Skeletal muscle tissue (tissue), 4 donors: ENCODE measurements around the gene FBXW11. TPM values are rescaled to one million over a fixed set of nuclear protein-coding genes. Genes with fewer than 3 reads are reported as not detected.
"Not testable (repeated sequence)": the region's sequence is repeated elsewhere in the genome, so short reads cannot be mapped to it uniquely, and the experiment has no call there.

Experiments
- H3K27ac ChIP-seq: one replicate; pipeline ENCODE4 v1.7.0; 2013; ENCODE audit warnings: mild to moderate bottlenecking, low read depth, low read length, inconsistent platforms
- H3K27me3 ChIP-seq, 3 donors: one replicate each; pipeline ENCODE4 v1.7.0; 2013; ENCODE audit warnings: low read length in 3 of 3; ENCODE audit not compliant: control insufficient read depth in 3 of 3, insufficient read depth in 3 of 3
- H3K36me3 ChIP-seq, 3 donors: one replicate each; pipeline ENCODE4 v1.7.0; 2013; ENCODE audit warnings: low read length in 3 of 3; ENCODE audit not compliant: control insufficient read depth in 3 of 3, insufficient read depth in 3 of 3
- H3K4me1 ChIP-seq, 3 donors: one replicate each; pipeline ENCODE4 v1.7.0; 2013; ENCODE audit warnings: low read length in 3 of 3, mild to moderate bottlenecking in 3 of 3; ENCODE audit not compliant: control insufficient read depth in 3 of 3, insufficient read depth in 3 of 3
- H3K4me3 ChIP-seq, 3 donors: one replicate each; pipeline ENCODE4 v1.7.0; 2013; ENCODE audit warnings: low read length in 3 of 3
- H3K9ac ChIP-seq, 3 donors: one replicate each; pipeline ENCODE4 v1.7.0; 2013; ENCODE audit warnings: low read length in 3 of 3, mild to moderate bottlenecking in 3 of 3, moderate library complexity in 2 of 3, low read depth in 1 of 3
- H3K9me3 ChIP-seq, 3 donors: one replicate each; pipeline ENCODE4 v1.7.0; 2013; ENCODE audit warnings: low read length in 3 of 3; ENCODE audit not compliant: control insufficient read depth in 3 of 3
- total RNA-seq: library from RNA; depleted of rRNA; stranded (reverse); fragments of >200 nt; gene quantifications from one replicate; pipeline ENCODE4 v1.2.3, GENCODE V29; 2014
- donor health status: Osteomylitis.

The FBXW11 gene
- total RNA-seq, 1 donor from 2014 or later, result 60.5 TPM

DNA sequence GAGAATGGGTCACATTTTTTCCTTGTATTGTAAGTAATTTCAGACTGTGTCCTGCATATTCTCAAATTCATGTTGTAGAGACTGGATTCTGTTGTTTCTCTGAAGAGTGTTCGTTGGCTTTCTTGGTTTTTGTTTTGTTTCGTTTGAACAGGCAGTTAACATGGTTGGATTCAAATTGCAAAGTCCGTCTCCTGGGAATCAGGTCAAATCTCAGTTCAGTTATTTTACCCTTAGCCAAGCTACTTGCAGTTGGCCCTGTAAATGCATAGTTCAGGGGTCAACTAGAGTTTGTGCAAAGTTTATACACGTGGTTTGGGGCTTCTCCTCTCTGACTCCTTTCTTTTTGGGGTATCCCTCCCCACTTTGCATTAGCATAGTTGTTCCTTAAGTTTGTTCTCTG is 21.7 kb upstream of the FBXW11 start:
- H3K9me3 ChIP-seq, result no peaks in the 10 kb centered on the region
- H3K4me1 ChIP-seq, result peaks cover 0 to 5% (median 0%) of the 10 kb centered on the region in 3 donors
- no peak overlapping the region for H3K9ac ChIP-seq
- no peak overlapping the region for H3K4me3 ChIP-seq
- H3K27ac ChIP-seq, result no peak overlapping the region
- no peaks in the 10 kb centered on the region for H3K36me3 ChIP-seq
- no peaks in the 10 kb centered on the region for H3K27me3 ChIP-seq

- H3K9ac ChIP-seq, H3K36me3 ChIP-seq, H3K27me3 ChIP-seq, H3K4me3 ChIP-seq, H3K9me3 ChIP-seq, H3K4me1 ChIP-seq, H3K27ac ChIP-seq: not testable (repeated sequence)
These were observed 13.8 kb upstream of the FBXW11 start for GRCh38 chr5:172020110-172020786.

GRCh38 chr5:172015346-172015745 is 8.9 kb upstream of the FBXW11 start:
- no peaks in the 10 kb centered on the region for H3K36me3 ChIP-seq
- no peaks in the 10 kb centered on the region for H3K27me3 ChIP-seq
- H3K9ac ChIP-seq, result no peak overlapping the region
- no peak overlapping the region for H3K4me3 ChIP-seq
- H3K4me1 ChIP-seq, result no peaks in the 10 kb centered on the region
- no peaks in the 10 kb centered on the region for H3K9me3 ChIP-seq
- no peak overlapping the region for H3K27ac ChIP-seq

DNA sequence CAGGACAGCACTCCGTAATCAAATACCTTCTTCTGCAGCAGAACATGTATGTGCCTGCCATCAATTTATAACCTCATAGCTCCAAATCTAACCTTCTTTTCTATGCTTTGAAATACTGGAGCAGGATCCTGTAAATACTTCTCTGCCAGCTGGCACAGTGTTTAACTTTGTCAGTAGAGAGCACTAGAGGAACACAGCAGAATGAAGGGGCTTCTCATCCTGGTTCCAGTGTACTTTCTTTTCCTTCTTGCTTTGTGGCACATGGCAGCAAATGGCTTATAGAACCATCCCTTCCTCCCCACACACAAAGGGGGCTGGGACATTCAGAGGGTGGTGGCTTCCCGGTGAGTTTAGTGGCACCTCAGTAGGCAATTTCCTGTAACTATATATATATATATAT is 3.8 kb upstream of the FBXW11 start:
- Histone ChIP-seq H3K27me3 (no peaks in the 10 kb centered on the region), H3K36me3 (no peaks in the 10 kb centered on the region), H3K4me1 (peaks cover 7 to 19% (median 13%) of the 10 kb centered on the region in 3 donors)

DNA sequence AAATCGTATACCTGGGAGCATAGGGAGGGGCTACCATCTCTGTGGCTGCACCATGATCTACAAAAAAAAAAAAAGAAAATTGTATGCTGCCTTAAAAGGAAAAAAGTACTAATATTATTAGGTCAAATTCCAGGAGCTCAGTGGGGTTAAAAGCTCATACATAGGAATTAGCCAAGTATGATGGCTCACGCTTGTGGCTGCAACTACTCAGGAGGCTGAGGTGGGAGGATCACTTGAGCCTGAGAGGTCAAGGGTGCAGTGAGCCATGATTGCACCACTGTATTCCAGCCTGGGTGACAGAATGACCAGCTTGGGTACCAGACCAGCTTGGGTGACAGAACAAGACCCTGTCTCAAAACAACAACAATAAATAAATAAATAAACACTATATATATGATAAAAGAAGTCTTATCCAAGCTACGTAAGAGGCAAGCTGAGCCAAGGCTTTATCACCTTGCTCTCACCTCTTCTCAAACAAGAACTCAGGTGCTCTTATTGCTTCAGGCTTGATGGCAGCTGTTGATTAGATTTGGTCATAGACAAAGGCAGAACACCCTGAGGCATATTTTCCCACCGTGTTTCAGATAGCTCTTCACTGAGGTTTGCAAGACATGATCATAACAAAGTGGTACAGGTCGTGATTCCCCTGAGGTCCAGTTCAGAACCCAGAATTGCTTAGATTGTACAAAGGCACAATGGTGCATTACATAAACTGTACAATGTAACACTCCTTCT is 3.3 kb upstream of the FBXW11 start:
- Histone ChIP-seq H3K9ac (no peak overlapping the region), H3K27ac (no peak overlapping the region), H3K9me3 (no peaks in the 10 kb centered on the region), H3K36me3 (no peaks in the 10 kb centered on the region), H3K27me3 (no peaks in the 10 kb centered on the region), H3K4me1 (peaks cover 9 to 24% (median 19%) of the 10 kb centered on the region in 3 donors), H3K4me3 (no peak overlapping the region)

More for the DNA sequence above, 3.8 kb upstream of the FBXW11 start:
- no peak overlapping the region for H3K27ac ChIP-seq
- no peak overlapping the region for H3K4me3 ChIP-seq
- no peak overlapping the region for H3K9ac ChIP-seq
- no peaks in the 10 kb centered on the region for H3K9me3 ChIP-seq

- no peak overlapping the region for H3K27ac ChIP-seq
- H3K4me1 ChIP-seq, result peaks cover 13 to 30% (median 28%) of the 10 kb centered on the region in 3 donors
These were observed 2.3 kb upstream of the FBXW11 start for GRCh38 chr5:172008689-172009141.

GRCh38 chr5:172008111-172008455 is 1.6 kb upstream of the FBXW11 start:
- Histone ChIP-seq H3K27ac (no peak overlapping the region), H3K9ac (no peak overlapping the region), H3K27me3 (no peaks in the 10 kb centered on the region), H3K36me3 (no peaks in the 10 kb centered on the region), H3K9me3 (no peaks in the 10 kb centered on the region), H3K4me3 (no peak overlapping the region), H3K4me1 (peaks cover 13 to 33% (median 28%) of the 10 kb centered on the region in 3 donors)

More at GRCh38 chr5:172008689-172009141, 2.3 kb upstream of the FBXW11 start:
- H3K36me3 ChIP-seq, result no peaks in the 10 kb centered on the region
- no peaks in the 10 kb centered on the region for H3K27me3 ChIP-seq
- no peak overlapping the region for H3K9ac ChIP-seq
- H3K9me3 ChIP-seq, result no peaks in the 10 kb centered on the region
- H3K4me3 ChIP-seq, result no peak overlapping the region

- H3K27ac ChIP-seq, result peak overlapping the region; percentile 98
These were observed 1.0 kb upstream of the FBXW11 start for GRCh38 chr5:172007175-172008110.

GRCh38 chr5:172005708-172006320 is 624 bp downstream of the FBXW11 start:
- H3K9ac ChIP-seq, result peak overlapping the region; percentile 97 to 98 (median 98)
- H3K27me3 ChIP-seq, result no peaks in the 10 kb centered on the region
- H3K9me3 ChIP-seq, result no peaks in the 10 kb centered on the region
- peak overlapping the region; percentile 98 for H3K27ac ChIP-seq
- peaks cover 13 to 39% (median 30%) of the 10 kb centered on the region in 3 donors for H3K4me1 ChIP-seq
- H3K36me3 ChIP-seq, result peaks cover 0 to 2% (median 0%) of the 10 kb centered on the region in 3 donors
- H3K4me3 ChIP-seq, result peak overlapping the region; percentile 99

More at GRCh38 chr5:172007175-172008110, 1.0 kb upstream of the FBXW11 start:
- H3K9ac ChIP-seq, result peak overlapping the region; percentile 97 to 98 (median 98)
- peak overlapping the region; percentile 99 for H3K4me3 ChIP-seq
- no peaks in the 10 kb centered on the region for H3K9me3 ChIP-seq
- no peaks in the 10 kb centered on the region for H3K27me3 ChIP-seq
- H3K36me3 ChIP-seq, result no peaks in the 10 kb centered on the region
- H3K4me1 ChIP-seq, result peaks cover 13 to 33% (median 28%) of the 10 kb centered on the region in 3 donors
